ENCODE results near the gene TIGD2.

TIGD2 gene

GRCh38 chr4:89164400-89164799, 53.1 kb downstream of the TIGD2 start:
- no peak for DNase-seq
